KG1 (cell line): Measurements from ENCODE around the gene ASB7.
A peak's percentile ranks its signal among the peaks of the same experiment; 100 is the strongest.

Source experiments
- DNase-seq: peaks from one replicate; lab custom pipeline; 2025; lab: John Stamatoyannopoulos, UW

Gene ASB7

GRCh38 chr15:100597862-100598261 lies 4.5 kb upstream of the ASB7 start:
- no peak for DNase-seq

GRCh38 chr15:100598655-100599054 lies 3.7 kb upstream of the ASB7 start:
- no peak for DNase-seq

- DNase-seq = peak; percentile 31
These were observed 1.2 kb upstream of the ASB7 start for GRCh38 chr15:100601163-100601562.

- DNase-seq = no peak
These were observed 749 bp upstream of the ASB7 start for GRCh38 chr15:100601617-100602063.

- no peak for DNase-seq
These were observed 519 bp downstream of the ASB7 start for GRCh38 chr15:100602823-100603393.

- DNase-seq = no peak
These were observed 10.2 kb downstream of the ASB7 start for GRCh38 chr15:100612539-100612938.

- DNase-seq = no peak
These were observed 10.8 kb downstream of the ASB7 start for GRCh38 chr15:100613208-100613607.

GRCh38 chr15:100614336-100614735 lies 11.9 kb downstream of the ASB7 start:
- no peak for DNase-seq

- no peak for DNase-seq
These were observed 12.5 kb downstream of the ASB7 start for GRCh38 chr15:100614918-100615317.

GRCh38 chr15:100615801-100616200 lies 13.4 kb downstream of the ASB7 start:
- no peak for DNase-seq

GRCh38 chr15:100616700-100617099 lies 14.3 kb downstream of the ASB7 start:
- DNase-seq = no peak

- no peak for DNase-seq
These were observed 20.9 kb downstream of the ASB7 start for GRCh38 chr15:100623301-100623700.

- DNase-seq = peak; percentile 50
These were observed 25.5 kb downstream of the ASB7 start for GRCh38 chr15:100627789-100628395.

GRCh38 chr15:100628746-100629145 lies 26.4 kb downstream of the ASB7 start:
- no peak for DNase-seq

- DNase-seq = no peak
These were observed 29.4 kb downstream of the ASB7 start for GRCh38 chr15:100631831-100632230.

- no peak for DNase-seq
These were observed 31.3 kb downstream of the ASB7 start for GRCh38 chr15:100633763-100634075.

GRCh38 chr15:100635406-100636071 lies 33.1 kb downstream of the ASB7 start:
- DNase-seq = no peak

- DNase-seq = no peak
These were observed 35.9 kb downstream of the ASB7 start for GRCh38 chr15:100638177-100638730.

GRCh38 chr15:100642213-100642949 lies 40.0 kb downstream of the ASB7 start:
- DNase-seq = no peak

GRCh38 chr15:100642950-100643338 lies 40.6 kb downstream of the ASB7 start:
- DNase-seq = no peak

- no peak for DNase-seq
These were observed 43.3 kb downstream of the ASB7 start for GRCh38 chr15:100645671-100646070.

GRCh38 chr15:100648951-100649350 lies 46.6 kb downstream of the ASB7 start:
- DNase-seq = no peak

- no peak for DNase-seq
These were observed 48.3 kb downstream of the ASB7 start for GRCh38 chr15:100650685-100651084.
